ENCODE results near the gene PARP9. TPM values are rescaled to one million over a fixed set of nuclear protein-coding genes. Genes with fewer than 3 reads are reported as not detected.

Gene PARP9
- total RNA-seq, 4 donors from 2014 or later, result 24.2 to 35.8 (median 29.1) TPM

DNA sequence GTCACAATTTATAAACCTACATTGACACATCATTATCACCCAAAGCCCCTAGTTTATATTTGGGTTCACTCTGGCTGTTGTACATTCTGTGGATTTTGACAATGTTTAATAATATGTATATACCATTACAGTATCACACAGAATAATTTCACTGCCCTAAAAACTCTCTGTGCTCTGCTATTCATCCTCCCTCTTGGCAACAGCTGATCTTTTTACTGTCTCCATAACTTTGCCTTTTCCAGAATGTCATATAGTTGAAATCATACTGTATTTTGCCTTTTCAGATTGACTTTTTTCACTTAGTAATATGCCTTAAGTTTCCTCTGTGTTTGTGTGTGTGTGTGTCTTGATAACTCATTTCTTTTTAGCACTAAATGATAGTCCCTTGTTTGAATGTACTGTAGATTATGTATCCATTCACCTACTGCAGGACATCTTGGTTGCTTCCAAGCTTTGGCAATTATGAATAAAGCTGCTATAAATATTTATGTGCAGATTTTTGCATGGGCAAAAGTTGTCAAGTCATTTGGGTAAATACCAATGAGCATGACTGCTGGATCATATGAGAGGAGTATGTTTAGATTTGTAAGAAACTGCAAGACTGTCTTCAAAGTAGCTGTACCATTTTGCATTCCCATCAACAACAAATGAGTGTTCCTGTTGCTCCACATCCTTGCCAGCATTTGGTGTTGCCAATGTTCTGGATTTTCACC is 22.8 kb upstream of the PARP9 start:
- Histone ChIP-seq H3K4me3 (no peak overlapping the region), H3K27ac (no peak overlapping the region), H3K4me1 (no peaks in the 10 kb centered on the region), H3K36me3 (peaks cover 0 to 8% (median 2%) of the 10 kb centered on the region in 4 donors), H3K27me3 (no peaks in the 10 kb centered on the region), H3K9me3 (peaks cover 9 to 10% of the 10 kb centered on the region in 2 donors)
- no peak for DNase-seq
- TF ChIP-seq EP300 (IDR thresholded peaks at IDR 0.05; ENCODE audit: low read depth) (no peak), POLR2AphosphoS5 (IDR thresholded peaks at IDR 0.05) (no peak), POLR2A (IDR thresholded peaks at IDR 0.05) (no peak)
- TF ChIP-seq, protein P1, sequence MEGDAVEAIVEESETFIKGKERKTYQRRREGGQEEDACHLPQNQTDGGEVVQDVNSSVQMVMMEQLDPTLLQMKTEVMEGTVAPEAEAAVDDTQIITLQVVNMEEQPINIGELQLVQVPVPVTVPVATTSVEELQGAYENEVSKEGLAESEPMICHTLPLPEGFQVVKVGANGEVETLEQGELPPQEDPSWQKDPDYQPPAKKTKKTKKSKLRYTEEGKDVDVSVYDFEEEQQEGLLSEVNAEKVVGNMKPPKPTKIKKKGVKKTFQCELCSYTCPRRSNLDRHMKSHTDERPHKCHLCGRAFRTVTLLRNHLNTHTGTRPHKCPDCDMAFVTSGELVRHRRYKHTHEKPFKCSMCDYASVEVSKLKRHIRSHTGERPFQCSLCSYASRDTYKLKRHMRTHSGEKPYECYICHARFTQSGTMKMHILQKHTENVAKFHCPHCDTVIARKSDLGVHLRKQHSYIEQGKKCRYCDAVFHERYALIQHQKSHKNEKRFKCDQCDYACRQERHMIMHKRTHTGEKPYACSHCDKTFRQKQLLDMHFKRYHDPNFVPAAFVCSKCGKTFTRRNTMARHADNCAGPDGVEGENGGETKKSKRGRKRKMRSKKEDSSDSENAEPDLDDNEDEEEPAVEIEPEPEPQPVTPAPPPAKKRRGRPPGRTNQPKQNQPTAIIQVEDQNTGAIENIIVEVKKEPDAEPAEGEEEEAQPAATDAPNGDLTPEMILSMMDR (IDR thresholded peaks at IDR 0.05), result no peak
- in situ Hi-C loops (cut with MboI; ENCODE audit: low pct_ligation_motif_present in 1 of 4, low pct_unique_long_range_greater_than_20kb in 1 of 4, low sequenced_read_pairs in 3 of 4) (no loop called here), intact Hi-C loops (cut with DNase I; ENCODE audit: low total_unique reads) (no loop called here)

DNA sequence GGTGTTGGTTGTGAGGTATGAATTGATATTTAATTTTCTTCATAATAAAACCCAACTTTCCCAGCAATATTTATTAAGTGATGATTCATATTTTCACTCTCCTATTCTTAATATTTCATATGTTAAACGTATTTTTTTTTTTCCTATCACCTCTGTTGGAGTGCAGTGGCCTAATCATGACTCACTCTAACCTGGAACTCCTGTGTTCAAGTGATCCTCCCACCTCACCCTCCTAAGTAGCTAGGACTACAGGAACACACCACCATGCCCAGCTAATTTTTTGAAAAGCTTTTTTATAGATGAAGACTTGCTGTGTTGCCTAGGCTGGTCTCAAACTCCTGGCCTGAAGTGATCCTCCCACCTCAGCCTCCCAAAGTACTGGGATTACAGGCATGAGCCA is 22.0 kb upstream of the PARP9 start:
- H3K9me3 ChIP-seq, result peaks cover 14 to 15% of the 10 kb centered on the region in 2 donors
- no peak overlapping the region for H3K4me3 ChIP-seq
- intact Hi-C loops (cut with DNase I; ENCODE audit: low total_unique reads), result no loop called here
- H3K36me3 ChIP-seq, result peaks cover 0 to 11% (median 3%) of the 10 kb centered on the region in 4 donors
- H3K27ac ChIP-seq, result no peak overlapping the region
- H3K4me1 ChIP-seq, result no peaks in the 10 kb centered on the region
- 64 to 67% methylated on average over 1 of the region's 1 CpG for WGBS, 2 donors (ENCODE audit: low coverage in 1 of 2)
- no peak for TF ChIP-seq POLR2A (IDR thresholded peaks at IDR 0.05)
- TF ChIP-seq, protein P1 (IDR thresholded peaks at IDR 0.05), result no peak
- TF ChIP-seq EP300 (IDR thresholded peaks at IDR 0.05; ENCODE audit: low read depth), result no peak
- TF ChIP-seq POLR2AphosphoS5 (IDR thresholded peaks at IDR 0.05), result no peak
- no peak for DNase-seq
- in situ Hi-C loops (cut with MboI; ENCODE audit: low pct_ligation_motif_present in 1 of 4, low pct_unique_long_range_greater_than_20kb in 1 of 4, low sequenced_read_pairs in 3 of 4), result no loop called here
- no peaks in the 10 kb centered on the region for H3K27me3 ChIP-seq

DNA sequence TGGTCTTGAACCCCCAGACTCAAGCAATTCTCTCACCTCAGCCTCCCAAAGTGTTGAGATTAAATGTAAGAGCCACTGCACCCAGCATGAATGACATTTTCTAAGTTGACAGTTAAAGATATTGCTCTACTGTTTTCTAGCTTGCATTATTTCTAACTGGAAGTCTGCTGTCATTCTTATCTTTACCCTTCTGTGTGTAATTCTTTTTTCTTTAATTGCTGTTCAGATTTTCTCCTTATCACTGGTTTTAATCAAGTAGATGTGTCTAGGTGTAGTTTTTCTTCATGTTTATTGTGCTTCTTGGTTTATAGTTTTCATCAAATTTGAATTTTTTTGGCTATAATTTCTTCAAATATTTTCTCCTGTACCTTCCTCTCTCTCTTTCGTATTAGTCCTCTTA is 18.3 kb upstream of the PARP9 start:
- no peak overlapping the region for H3K27ac ChIP-seq
- no peak overlapping the region for H3K4me3 ChIP-seq
- in situ Hi-C loops (cut with MboI; ENCODE audit: low pct_ligation_motif_present in 1 of 4, low pct_unique_long_range_greater_than_20kb in 1 of 4, low sequenced_read_pairs in 3 of 4) (no loop called here), intact Hi-C loops (cut with DNase I; ENCODE audit: low total_unique reads) (no loop called here)
- WGBS, 2 donors (ENCODE audit: low coverage in 1 of 2), result 91 to 100% methylated on average over 1 of the region's 1 CpG
- no peak for TF ChIP-seq POLR2A (IDR thresholded peaks at IDR 0.05)
- no peak for TF ChIP-seq EP300 (IDR thresholded peaks at IDR 0.05; ENCODE audit: low read depth)
- TF ChIP-seq POLR2AphosphoS5 (IDR thresholded peaks at IDR 0.05), result no peak
- TF ChIP-seq, protein P1 (IDR thresholded peaks at IDR 0.05), result no peak
- H3K36me3 ChIP-seq, result peaks cover 0 to 11% (median 3%) of the 10 kb centered on the region in 4 donors
- DNase-seq, result no peak
- H3K27me3 ChIP-seq, result no peaks in the 10 kb centered on the region
- H3K4me1 ChIP-seq, result peaks cover 0 to 2% (median under 1%) of the 10 kb centered on the region in 4 donors
- peaks cover 14 to 15% of the 10 kb centered on the region in 2 donors for H3K9me3 ChIP-seq

DNA sequence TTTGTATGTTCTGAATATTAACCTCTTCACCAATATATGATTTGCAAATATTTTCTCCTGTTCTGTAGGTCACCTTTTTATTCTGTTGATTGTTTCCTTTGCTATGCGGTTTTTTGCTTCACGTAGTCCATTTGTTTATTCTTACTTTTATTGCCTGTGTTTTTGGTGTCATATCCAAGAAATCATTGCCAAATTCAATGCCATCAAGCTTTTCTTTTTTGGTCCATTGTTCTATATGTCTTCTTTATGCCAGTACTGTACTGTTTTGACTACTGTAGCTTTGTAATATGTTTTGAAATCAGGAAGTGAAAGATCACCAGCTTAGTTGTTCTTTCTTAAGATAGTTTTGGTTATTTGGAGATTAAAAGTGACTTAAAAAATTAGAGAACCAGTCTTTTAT is 17.5 kb upstream of the PARP9 start:
- WGBS, 2 donors (ENCODE audit: low coverage in 1 of 2), result 92 to 100% methylated on average over 2 of the region's 2 CpGs
- Histone ChIP-seq H3K27me3 (no peaks in the 10 kb centered on the region), H3K36me3 (peaks cover 0 to 11% (median 3%) of the 10 kb centered on the region in 4 donors), H3K9me3 (peaks cover 14 to 15% of the 10 kb centered on the region in 2 donors), H3K27ac (no peak overlapping the region), H3K4me3 (no peak overlapping the region), H3K4me1 (peaks cover 0 to 4% (median 2%) of the 10 kb centered on the region in 4 donors)
- intact Hi-C loops (cut with DNase I; ENCODE audit: low total_unique reads) (no loop called here), in situ Hi-C loops (cut with MboI; ENCODE audit: low pct_ligation_motif_present in 1 of 4, low pct_unique_long_range_greater_than_20kb in 1 of 4, low sequenced_read_pairs in 3 of 4) (no loop called here)
- DNase-seq, result no peak
- no peak for TF ChIP-seq POLR2AphosphoS5 (IDR thresholded peaks at IDR 0.05)
- TF ChIP-seq, protein P1 (IDR thresholded peaks at IDR 0.05), result no peak
- TF ChIP-seq POLR2A (IDR thresholded peaks at IDR 0.05), result no peak
- no peak for TF ChIP-seq EP300 (IDR thresholded peaks at IDR 0.05; ENCODE audit: low read depth)
